ENCODE results near the gene NDUFA12.
"Not testable (repeated sequence)": the region's sequence is repeated elsewhere in the genome, so short reads cannot be mapped to it uniquely, and the experiment has no call there.

Gene NDUFA12

DNA sequence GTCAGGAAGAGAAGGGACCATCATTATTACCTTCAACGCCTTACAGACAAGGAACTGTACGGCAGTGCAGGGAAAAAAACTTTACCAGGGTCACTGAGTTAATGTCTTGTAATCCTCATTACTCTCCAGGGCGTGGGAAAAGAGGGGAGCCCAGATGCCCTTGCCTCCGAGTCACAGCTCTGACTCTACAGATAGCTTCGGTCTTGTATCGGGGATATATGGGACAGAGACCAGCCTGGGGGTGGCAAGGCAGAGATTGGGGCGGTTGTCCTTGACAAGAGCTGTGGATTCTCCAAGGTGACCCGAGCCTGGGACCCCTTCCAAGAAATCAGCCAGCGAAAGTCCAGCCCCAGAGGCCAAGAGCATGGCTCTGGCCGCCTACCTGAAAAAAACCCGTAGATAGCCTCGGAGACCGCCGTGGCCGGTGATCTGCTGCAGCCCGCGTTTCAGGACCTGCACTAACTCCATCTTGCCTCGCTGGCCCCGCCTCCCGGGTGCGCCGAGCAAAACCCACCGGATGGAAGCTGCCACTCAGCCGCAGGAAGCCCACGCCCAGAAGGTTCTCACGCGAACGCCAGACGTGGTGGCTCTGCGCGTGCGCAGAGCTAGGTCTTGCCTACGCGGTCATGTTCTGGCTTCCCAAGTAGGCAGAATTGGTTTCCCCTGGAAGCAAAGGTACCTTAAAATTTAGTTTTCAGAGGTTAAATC is at the start of gene NDUFA12:
NDUFA12 (minus strand) TSS at position 485 of the 708 bp plus-strand sequence; CDS start at position 468, 17 bp downstream.
- DNase-seq: peak; percentile 100

DNA sequence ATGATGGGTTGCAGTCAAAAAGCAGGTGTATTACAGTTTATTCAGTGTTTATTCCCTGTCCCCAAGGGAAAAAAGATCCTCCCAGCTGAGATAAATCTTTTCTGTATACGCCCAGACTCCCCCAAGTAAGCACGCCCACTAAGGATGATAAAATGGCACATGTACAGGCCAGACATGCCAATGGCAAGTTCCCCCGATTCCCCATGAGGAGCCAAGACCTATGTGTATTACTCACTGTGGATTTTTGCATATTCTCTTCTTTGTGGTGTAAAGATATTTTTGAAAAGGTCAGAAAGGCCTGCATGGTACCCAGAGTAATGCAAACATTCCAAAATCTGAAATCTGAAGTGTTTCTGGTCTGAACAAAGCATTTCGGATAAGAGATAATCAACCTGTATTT is 47.7 kb upstream of the NDUFA12 start:
- no peak for DNase-seq

DNA sequence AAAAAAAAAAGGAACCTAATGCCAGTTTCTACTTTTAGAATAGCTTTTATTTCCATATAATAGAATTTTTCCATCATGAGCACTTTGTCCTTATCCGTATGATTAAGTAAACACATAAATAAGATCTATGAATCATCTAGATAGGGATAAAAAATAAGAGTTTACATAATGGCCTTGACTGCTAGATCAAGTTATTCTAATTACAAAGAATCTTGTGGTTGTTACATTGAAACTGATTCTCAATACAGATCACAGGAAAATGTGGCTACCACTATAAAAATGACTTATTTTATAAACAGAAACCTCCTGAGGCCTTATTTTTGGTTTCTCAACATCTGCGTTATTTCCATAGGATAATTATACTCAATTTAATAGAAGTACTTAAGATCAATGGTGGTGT is 34.4 kb upstream of the NDUFA12 start:
- DNase-seq: no peak

DNA sequence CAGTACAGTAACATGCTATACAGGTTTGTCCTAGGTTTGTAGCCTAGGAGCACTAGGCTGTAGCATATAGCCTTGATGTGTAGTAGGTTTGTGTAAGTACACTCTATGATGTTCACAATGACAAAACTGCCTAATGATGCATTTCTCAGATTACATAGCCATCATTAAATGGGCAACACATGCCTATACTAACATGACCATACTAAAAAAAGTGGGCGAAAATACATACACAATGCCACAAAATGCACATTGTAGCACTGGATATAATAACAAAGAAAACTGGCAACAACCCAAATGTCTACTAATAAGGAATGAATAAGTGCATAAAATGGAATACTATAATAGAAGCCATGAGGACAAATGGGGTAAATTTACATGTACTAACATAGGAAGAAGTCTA is 31.3 kb upstream of the NDUFA12 start:
- no peak for DNase-seq

DNA sequence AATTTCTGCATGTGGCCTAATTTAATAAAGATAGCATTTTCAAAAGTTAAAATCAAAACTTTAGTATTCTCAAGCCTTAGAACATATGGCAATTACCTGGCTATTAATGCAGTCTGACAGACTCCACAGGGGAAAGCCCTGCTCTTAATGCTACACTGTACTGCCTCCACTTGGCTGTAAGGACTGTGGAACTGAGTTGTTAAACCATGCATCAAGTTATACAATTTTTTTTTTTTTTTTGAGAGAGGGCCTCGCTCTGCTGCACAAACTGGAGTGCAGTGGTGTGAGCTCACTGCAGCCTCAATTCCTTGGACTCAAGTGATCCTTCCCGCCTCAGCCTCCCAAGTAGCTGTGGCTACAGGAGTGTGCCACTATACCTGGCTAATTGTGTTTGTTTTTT is 19.0 kb upstream of the NDUFA12 start:
- DNase-seq: peak; percentile 14

DNA sequence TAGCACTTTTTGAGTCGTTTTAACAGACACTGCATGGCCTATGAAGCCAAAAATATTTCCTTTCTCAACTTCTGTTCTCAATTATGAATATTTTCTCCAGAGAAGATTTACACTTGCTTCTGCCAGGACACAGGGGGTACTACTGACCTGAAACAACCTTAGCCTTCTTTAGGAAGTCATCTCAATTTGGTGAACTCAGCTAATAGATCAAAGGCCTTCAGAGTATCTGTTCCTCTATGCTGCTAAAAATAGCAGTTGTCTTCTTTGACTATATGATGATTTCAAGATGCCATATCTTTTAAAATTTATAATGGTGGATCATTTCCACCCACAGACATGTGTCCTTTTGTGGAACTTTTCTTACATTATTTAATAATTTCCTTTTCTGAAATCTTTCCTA is 14.0 kb upstream of the NDUFA12 start:
- DNase-seq: no peak

DNA sequence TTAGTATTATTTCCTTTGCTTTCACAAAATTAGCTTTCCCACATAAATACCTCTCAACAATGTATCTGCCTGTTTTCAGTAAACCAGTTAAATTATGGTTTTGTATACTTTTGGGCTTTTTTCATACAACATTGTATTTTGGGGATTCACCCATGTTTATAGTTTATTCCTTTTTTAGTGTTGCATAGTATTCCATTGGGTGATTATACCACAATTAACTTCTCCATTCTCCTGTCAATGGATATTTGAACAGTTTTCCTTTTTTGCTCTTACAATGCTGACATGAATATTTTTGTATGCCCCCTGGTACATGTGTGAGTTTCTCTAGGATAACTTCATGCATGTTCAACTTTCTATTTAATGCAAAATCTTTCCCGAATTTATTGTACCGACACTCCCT is 12.6 kb upstream of the NDUFA12 start:
- DNase-seq: no peak

DNA sequence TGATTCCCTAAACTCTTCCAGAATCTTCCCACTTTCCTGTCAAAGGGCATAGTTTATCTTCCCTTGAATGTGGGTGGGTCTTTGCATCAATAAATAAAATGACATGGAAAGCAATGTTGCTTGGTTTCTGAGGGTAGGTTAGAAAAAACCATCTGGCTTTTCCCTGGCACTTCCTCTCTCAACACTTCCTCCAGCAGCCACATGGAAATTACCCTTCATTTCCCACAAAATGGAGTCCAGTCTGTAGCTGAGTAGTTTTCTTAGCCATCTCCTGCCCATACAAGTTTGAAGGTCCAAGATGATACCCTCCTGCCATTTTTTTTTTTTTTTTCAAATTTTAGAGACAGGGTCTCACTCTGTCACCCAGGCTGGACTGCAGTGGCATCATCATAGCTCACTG is 11.1 kb upstream of the NDUFA12 start:
- DNase-seq: peak; percentile 12

DNA sequence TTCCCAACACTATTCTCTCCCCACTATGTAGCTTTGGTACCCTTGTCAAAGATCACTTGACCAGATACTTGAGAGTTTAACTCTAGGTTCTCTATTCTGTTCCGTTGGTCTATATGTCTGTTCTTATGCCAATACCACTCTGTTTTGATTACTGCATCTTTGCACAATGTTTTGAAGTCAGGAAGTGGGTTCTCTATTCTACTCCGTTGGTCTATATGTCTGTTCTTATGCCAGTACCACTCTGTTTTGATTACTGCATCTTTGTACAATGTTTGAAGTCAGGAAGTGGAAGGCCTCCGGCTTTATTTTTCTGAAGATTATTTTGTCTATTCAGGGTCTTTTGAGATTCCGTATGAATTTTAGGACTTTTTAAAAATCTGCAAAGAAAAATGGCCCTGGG is 2.7 kb upstream of the NDUFA12 start:
- DNase-seq: no peak

DNA sequence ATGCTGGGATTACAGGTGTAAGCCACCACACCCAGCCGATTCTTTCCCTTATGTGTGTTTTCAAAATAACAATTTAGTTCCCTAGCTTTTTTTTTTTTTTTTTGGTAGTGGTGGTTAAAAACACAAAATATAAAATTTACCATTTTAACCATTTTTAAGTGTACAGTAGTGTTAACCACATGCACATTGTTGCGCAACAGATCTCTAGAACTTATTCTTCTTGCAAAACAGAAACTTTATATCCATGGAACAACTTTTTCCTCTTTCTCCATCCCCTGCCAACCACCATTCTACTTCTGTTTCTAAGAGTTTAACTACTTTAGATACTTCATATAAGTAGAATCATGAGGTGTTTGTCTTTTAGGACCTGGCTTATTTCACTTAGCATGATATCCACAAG is 1.1 kb upstream of the NDUFA12 start:
- no peak for DNase-seq

DNA sequence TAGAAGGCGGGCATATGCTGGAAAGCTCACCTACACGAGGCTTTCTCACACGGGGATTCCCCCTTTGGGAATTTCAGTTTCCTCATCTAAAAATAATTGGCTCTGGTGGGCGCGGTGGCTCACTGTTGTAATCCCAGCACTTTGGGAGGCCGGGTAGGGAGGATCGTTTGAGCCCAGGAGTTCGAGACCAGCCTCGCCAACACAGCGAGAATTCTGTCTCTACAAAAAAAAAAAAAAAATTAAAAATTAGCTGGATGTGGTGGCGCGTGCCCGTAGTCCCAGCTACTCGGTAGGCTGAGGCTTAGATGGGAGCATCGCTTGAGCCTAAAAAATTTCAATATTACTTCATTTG is 400 bp upstream of the NDUFA12 start:
- no peak for DNase-seq

DNA sequence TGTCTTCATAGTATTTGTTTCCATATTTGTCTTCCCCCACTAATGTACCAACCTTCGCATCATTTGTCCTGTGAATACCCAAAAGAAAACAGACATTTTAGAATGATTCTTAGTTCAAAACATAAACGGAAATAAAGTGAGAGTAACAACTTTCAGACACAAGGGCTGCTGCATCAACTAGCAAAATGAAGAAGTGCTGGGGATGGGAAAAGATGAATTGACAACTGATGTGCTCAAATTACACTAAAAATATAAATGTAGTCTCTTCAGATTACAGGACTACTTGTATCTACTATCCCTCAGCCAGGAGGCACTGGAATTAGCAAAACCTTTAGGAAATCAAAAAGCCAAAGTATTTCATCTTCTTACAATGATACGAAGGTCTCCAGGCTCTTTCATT is 743 bp downstream of the NDUFA12 start:
- DNase-seq: no peak

DNA sequence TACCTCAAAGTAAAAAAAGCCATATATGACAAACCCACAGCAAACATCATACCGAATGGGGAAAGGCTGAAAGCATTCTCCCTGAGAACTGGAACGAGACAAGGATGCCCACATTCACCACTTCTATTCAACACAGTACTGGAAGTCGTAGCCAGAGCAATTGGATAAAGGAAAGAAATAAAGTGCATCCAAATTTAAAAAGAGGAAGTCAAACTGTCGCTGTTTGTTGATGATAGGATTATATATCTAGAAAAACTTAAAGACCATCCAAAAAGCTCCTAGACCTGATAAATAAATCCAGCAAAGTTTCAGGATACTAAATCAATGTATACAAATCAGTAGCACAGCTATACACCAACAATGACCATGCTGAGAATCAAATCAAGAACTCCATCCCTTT is 5.2 kb downstream of the NDUFA12 start:
- no peak for DNase-seq

DNA sequence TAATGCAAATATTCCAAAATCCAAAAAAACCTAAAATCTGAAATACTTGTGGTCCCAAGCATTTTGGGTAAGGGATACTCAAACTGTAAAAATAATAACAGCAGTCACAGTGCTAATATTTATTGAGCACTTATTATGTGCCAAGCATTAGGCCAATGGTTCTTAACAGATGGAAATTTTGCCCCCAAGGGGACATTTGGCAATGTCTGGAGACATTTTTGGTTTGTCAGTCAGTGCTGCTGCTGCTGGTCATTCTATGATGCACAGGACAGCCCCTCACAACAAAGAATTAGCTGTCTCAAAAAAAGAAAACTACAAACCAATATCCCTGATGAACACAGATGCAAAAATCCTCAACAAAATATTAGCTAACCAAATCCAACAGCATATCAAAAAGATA is 5.8 kb downstream of the NDUFA12 start:
- no peak for DNase-seq

DNA sequence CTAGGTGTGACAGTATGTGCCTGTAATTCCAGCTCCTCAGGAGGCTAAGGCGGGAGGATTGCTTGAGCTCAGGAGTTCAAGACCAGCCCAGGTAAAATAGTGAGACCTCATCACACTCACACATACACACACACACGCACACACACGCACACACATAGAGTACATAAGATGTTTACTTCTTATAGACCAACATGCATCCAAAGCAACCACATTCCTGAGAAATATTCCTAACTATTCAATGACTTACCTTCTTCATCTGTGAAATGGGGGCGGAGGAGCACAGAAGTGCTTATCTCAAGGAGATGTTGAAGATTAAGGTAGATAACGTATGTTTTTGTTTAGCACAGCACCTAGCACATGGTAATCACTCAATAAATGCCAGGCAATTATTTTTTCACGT is 6.4 kb downstream of the NDUFA12 start:
- no peak for DNase-seq

DNA sequence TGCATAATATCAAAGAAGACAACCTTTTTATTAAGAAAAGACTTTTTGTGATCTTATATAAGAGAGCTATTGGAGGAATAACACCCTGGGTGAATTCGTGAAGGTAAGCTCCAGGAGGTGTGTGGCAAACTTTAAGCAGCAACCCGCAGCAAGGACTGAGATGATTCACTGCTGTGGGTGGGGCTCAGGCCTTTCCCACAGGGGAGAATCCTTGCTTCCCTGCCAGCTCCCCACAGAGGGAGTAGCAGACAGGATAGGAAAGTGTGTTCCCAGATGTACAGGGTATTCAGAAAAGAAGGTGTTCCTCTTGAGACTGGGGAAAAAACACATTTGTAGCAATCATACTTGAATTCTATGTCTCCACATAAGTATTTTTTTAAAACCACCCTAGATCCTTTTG is 9.2 kb downstream of the NDUFA12 start:
- no peak for DNase-seq

DNA sequence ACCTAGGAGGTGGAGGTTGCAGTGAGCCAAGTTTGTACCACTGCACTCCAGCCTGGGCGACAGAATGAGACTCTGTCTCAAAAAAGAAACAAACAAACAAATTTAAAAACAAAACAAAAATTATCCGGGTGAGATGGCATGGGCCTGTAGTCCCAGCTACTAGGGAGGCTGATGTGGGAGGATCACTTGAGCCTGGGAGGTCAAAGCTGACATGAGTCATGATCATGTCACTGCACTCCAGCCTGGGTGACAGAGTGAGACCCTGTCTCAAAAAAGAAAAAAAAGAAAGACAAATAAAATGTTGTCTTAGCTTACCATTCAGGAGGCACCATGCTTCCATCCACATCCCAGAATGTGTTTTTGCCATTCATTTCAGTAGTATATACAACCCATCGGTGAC is 9.6 kb downstream of the NDUFA12 start:
- not testable (repeated sequence) for DNase-seq

DNA sequence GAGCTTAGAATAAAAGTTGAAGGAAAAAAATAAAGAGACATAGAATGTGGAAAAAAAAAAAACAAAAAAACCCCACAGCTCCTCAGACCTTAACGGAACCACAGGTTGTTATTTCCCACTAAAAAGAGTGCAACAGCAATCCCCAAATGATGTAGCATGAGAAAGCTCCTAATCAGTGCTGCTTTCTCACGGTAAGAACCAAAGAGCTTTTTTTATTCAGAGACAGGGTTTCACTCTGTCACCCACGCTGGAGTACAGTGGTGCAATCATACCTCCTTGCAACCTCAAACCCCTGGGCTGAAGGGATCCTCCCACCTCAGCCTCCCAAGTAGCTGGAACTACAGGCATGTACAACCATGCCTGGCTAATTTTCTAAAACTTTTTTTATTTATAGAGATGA is 13.3 kb downstream of the NDUFA12 start:
- DNase-seq: no peak

DNA sequence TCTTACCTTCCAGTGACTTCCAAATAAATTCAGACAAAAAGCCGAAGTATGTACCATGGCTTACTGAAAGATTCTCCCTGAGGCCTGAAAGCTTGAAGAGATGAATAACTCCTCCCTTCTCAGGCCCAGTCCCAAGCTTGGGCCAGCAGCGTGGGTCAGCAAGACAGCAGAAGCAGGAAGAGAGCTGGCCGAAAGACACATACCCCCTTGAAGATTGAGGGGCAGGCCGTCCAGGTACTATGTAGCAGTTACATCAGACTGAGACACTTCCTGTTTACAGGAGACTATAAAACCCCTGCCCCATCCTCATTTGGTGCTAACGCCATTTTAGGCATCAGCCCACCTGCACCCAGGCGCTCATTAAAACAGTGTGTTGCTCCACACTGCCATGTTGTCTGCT is 15.0 kb downstream of the NDUFA12 start:
- DNase-seq: no peak

DNA sequence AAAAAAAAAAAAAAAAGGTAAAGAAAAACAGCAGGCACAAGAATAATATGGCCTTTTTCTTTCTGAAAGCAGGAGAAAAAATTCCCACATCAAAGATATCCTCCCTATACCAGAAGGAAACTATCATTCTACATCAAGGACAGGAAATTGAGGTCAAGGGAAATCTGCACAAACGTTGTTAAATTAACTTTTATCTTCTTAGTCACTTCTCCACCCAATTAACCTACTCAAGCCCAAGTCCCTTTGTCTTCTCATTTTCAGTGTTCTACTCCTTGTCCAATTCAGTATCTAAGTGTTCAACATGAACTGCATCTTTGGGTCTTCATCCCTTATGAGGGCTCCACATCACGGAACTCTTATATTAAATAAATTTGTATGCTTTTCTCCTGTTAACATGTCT is 15.7 kb downstream of the NDUFA12 start:
- DNase-seq: no peak

DNA sequence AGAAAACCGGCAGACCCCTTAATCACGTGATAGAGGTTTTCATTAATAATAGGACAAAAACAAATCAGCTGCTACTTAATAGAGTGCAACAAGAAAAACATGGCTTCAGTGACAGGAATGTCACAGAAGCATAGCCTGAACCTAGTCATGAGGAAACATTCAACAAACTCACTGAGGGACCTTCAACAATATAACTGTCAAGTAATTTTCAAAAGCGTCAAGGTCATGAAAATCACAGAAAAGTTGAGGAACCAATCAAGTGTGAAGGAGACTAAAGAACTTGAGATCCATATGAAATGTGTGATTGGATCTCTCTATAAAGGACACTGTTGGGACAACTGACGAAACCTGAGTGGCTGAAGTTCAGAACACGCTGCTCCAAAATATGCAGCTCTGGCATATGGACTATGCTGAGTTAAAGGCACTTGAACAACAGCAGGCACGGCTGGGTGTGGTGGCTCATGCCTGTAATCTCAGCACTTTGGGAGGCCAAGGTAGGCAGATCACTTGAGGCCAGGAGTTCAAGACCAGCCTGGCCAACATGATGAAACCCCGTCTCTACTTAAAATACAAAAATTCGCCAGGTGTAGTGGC is 16.3 kb downstream of the NDUFA12 start:
- DNase-seq: no peak

DNA sequence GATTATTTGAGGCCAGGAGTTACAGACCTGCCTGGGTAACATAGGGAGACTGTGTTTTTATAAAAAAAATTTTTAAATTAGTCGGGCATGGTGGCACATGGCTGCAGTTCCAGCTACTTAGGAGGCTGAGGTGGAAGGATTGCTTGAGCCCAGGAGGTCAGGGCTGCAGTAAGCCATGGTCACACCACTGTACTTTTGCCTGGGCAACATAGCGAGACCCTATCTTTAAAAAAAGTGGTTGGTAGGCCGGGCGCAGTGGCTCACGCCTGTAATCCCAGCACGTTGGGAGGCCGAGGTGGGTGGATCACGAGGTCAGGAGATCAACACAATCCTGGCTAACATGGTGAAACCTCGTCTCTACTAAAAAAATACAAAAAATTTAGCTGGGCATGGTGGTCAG is 18.4 kb downstream of the NDUFA12 start:
- not testable (repeated sequence) for DNase-seq

DNA sequence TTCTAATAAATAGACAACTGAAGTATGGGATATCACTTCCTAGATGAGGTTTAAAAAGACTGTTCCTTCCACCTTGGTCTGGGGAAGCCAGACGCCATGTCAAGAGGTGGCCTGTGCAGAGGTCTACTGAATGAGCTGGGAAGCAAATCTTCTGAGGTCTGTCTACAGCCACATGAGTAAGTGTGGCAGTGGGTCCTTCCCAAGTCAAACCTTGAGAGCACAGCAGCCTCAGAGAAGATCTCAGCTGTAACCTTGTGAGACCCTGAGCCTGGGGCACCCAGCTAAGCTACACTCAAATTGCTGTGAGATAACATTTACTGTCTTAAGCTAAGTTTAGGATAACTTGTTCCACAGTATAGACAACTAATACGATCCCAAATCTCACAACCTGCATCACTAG is 20.2 kb downstream of the NDUFA12 start:
- DNase-seq: no peak

DNA sequence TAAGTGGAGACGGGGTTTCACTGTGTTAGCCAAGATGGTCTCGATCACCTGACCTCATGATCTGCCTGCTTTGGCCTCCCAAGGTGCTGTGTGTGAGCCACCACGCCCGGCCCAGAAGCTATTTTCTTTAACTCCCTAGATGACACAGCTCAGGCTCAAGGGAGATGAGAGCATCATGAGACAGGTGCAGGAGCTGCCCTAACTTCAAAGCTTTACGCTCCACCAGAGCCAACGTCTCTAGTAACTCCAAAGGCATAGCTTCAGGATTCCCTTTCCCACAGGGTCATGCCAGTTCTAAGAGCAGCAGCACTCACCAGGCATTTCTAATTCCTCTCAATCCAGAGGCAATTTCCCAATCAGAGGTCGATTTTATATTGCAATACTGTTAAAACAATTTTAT is 21.0 kb downstream of the NDUFA12 start:
- no peak for DNase-seq

DNA sequence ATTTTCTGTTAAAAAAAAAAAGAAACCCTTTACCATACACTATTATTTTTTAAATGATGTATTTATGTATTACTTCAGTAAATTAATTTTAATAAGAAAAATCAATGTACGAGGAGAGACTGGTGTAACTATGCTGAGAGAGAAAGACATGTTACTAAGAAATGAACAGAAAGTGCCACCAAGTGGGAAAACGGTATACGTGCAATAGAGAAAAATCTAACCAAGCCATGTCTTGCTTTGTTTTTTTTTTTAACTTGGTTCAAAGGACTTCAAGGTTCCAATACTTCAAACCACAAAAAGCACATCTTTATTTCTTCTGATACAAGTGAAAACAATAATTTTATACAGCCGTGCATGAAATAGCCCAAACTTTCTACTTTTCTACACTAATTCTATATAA is 22.9 kb downstream of the NDUFA12 start:
- DNase-seq: peak; percentile 39

Measured in DMS53 (cell line).